Prostate gland (tissue), 2 donors: Measurements from ENCODE around the gene SLIT3.

Experiments
- POLR2A ChIP-seq: fragments of 450-650 bp; IDR thresholded peaks from one replicate; pipeline ENCODE4 v1.6.1; 2016; ENCODE audit warnings: antibody characterized with exemption, mild to moderate bottlenecking
- POLR2AphosphoS5 ChIP-seq: sonication (generic); formaldehyde crosslinking; IDR thresholded peaks from one replicate; pipeline ENCODE4 v1.6.1; 2017; ENCODE audit warnings: antibody characterized with exemption
- TF ChIP-seq, protein P1 (sequence below), 4 experiments: fragments of 200-600 bp in 2 of 4; fragments of 450-650 bp in 2 of 4; sonication (generic) in 2 of 4; IDR thresholded peaks; 1 replicate in 3 of 4; 2 replicates in 1 of 4; pipeline ENCODE4 v1.5.1; 2016 to 2019; ENCODE audit warnings: antibody characterized with exemption in 4 of 4, mild to moderate bottlenecking in 2 of 4, moderate library complexity in 2 of 4

DNA sequence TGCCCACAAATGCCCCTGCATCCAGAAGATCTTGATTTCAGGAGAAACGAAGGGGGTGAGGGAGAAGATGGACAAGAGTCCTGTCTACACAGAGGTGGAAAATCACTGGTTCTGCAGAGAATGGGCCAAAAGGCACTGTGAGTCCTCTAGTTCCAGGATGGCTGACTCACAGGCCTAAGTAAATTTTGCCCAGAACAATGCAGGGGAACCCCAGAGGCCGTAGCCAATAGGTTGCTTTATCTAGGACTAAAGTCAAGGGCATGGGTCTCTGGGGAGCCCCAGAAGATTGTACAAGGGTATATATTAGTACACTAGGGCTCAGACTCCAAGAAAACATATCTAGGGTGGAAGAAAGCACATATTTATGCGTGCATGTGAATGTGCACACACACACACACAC lies 98.0 kb downstream of the SLIT3 start:
- TF ChIP-seq POLR2AphosphoS5 (no peak), POLR2A (no peak)
- TF ChIP-seq, protein P1, sequence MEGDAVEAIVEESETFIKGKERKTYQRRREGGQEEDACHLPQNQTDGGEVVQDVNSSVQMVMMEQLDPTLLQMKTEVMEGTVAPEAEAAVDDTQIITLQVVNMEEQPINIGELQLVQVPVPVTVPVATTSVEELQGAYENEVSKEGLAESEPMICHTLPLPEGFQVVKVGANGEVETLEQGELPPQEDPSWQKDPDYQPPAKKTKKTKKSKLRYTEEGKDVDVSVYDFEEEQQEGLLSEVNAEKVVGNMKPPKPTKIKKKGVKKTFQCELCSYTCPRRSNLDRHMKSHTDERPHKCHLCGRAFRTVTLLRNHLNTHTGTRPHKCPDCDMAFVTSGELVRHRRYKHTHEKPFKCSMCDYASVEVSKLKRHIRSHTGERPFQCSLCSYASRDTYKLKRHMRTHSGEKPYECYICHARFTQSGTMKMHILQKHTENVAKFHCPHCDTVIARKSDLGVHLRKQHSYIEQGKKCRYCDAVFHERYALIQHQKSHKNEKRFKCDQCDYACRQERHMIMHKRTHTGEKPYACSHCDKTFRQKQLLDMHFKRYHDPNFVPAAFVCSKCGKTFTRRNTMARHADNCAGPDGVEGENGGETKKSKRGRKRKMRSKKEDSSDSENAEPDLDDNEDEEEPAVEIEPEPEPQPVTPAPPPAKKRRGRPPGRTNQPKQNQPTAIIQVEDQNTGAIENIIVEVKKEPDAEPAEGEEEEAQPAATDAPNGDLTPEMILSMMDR (IDR thresholded peaks at IDR 0.05), result no peak
